Ishikawa (cell line): ENCODE measurements around the gene ERP44.

Experiments used
- CEBPB ChIP-seq: IDR thresholded peaks from 2 replicates; pipeline ENCODE4 v1.6.1; 2012
- CREB1 ChIP-seq: IDR thresholded peaks from 2 replicates; pipeline ENCODE4 v1.6.1; 2012; ENCODE audit warnings: low read depth
- EGR1 ChIP-seq: IDR thresholded peaks from 2 replicates; pipeline ENCODE4 v1.6.1; 2012
- EP300 ChIP-seq: IDR thresholded peaks from 2 replicates; pipeline ENCODE4 v1.6.1; 2012; ENCODE audit warnings: borderline replicate concordance
- FOXM1 ChIP-seq: IDR thresholded peaks from 2 replicates; pipeline ENCODE4 v1.6.1; 2012; ENCODE audit warnings: low read depth, borderline replicate concordance
- NFIC ChIP-seq: IDR thresholded peaks from 2 replicates; pipeline ENCODE4 v1.6.1; 2012
- RAD21 ChIP-seq: IDR thresholded peaks from 2 replicates; pipeline ENCODE4 v1.6.1; 2012; ENCODE audit warnings: low read depth
- TAF1 ChIP-seq: IDR thresholded peaks from 2 replicates; pipeline ENCODE4 v1.6.1; 2012; ENCODE audit warnings: low read depth, mild to moderate bottlenecking
- TEAD4 ChIP-seq: IDR thresholded peaks from 2 replicates; pipeline ENCODE4 v1.6.1; 2012
- YY1 ChIP-seq: IDR thresholded peaks from 2 replicates; pipeline ENCODE4 v1.6.1; 2012; ENCODE audit warnings: low read depth
- ZBTB7A ChIP-seq: IDR thresholded peaks from 2 replicates; pipeline ENCODE4 v1.6.1; 2012; ENCODE audit warnings: low read depth
- TF ChIP-seq, protein P1 (sequence below): IDR thresholded peaks from 2 replicates; pipeline ENCODE4 v1.6.1; 2012; ENCODE audit warnings: low read depth, mild to moderate bottlenecking
- TF ChIP-seq, protein P2 (sequence below): IDR thresholded peaks from 2 replicates; pipeline ENCODE4 v1.6.1; 2012
- TF ChIP-seq, protein P3 (sequence below): IDR thresholded peaks from 2 replicates; pipeline ENCODE4 v1.6.1; 2012

DNA sequence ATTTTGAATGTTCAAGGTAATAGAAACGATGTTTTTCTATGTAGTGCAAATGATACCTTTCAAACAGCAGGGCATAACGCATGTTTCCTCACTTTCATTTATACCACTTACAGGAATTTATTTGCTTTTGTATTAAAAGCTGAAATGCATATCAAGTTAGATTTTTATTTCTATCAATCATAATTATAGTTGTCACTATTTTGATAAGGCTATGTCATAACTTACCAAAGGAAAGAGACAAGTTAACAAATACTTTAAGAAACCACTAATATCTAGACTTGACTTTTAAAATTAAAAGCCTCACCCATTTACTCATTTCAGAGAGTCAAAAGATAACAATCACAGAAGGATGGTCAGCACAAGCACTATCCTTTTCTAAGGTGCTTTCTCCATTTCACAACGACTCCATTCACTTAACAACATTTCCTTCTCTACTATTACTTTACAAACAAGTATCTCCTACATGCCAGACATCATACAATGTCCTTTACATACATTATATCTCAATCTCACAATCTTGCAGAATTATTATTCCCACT is 12.6 kb downstream of the ERP44 start:
- TF ChIP-seq CEBPB, result no peak
- TF ChIP-seq YY1, result no peak
- TF ChIP-seq ZBTB7A, result no peak
- no peak for TF ChIP-seq FOXM1
- no peak for TF ChIP-seq RAD21
- TF ChIP-seq, protein P1, sequence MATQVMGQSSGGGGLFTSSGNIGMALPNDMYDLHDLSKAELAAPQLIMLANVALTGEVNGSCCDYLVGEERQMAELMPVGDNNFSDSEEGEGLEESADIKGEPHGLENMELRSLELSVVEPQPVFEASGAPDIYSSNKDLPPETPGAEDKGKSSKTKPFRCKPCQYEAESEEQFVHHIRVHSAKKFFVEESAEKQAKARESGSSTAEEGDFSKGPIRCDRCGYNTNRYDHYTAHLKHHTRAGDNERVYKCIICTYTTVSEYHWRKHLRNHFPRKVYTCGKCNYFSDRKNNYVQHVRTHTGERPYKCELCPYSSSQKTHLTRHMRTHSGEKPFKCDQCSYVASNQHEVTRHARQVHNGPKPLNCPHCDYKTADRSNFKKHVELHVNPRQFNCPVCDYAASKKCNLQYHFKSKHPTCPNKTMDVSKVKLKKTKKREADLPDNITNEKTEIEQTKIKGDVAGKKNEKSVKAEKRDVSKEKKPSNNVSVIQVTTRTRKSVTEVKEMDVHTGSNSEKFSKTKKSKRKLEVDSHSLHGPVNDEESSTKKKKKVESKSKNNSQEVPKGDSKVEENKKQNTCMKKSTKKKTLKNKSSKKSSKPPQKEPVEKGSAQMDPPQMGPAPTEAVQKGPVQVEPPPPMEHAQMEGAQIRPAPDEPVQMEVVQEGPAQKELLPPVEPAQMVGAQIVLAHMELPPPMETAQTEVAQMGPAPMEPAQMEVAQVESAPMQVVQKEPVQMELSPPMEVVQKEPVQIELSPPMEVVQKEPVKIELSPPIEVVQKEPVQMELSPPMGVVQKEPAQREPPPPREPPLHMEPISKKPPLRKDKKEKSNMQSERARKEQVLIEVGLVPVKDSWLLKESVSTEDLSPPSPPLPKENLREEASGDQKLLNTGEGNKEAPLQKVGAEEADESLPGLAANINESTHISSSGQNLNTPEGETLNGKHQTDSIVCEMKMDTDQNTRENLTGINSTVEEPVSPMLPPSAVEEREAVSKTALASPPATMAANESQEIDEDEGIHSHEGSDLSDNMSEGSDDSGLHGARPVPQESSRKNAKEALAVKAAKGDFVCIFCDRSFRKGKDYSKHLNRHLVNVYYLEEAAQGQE, result no peak
- no peak for TF ChIP-seq EGR1
- TF ChIP-seq TAF1, result no peak
- TF ChIP-seq EP300, result no peak
- TF ChIP-seq, protein P2, sequence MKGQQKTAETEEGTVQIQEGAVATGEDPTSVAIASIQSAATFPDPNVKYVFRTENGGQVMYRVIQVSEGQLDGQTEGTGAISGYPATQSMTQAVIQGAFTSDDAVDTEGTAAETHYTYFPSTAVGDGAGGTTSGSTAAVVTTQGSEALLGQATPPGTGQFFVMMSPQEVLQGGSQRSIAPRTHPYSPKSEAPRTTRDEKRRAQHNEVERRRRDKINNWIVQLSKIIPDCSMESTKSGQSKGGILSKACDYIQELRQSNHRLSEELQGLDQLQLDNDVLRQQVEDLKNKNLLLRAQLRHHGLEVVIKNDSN, result no peak
- TF ChIP-seq, protein P3, sequence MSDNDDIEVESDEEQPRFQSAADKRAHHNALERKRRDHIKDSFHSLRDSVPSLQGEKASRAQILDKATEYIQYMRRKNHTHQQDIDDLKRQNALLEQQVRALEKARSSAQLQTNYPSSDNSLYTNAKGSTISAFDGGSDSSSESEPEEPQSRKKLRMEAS, result no peak
- no peak for TF ChIP-seq TEAD4
- no peak for TF ChIP-seq NFIC
- TF ChIP-seq CREB1, result no peak
